ENCODE results near the gene DOHH.

Gene DOHH

GRCh38 chr19:3471954-3472655 lies 28.4 kb downstream of the DOHH start:
- Histone ChIP-seq H3K4me3 (ENCODE audit: low read depth, low read length) (no peak overlapping the region), H3K27me3 (ENCODE audit: control insufficient read depth, insufficient read depth, low read length) (peaks cover 13% of the 10 kb centered on the region), H3K4me1 (ENCODE audit: control insufficient read depth, insufficient read depth, low read length) (no peaks in the 10 kb centered on the region)

DNA sequence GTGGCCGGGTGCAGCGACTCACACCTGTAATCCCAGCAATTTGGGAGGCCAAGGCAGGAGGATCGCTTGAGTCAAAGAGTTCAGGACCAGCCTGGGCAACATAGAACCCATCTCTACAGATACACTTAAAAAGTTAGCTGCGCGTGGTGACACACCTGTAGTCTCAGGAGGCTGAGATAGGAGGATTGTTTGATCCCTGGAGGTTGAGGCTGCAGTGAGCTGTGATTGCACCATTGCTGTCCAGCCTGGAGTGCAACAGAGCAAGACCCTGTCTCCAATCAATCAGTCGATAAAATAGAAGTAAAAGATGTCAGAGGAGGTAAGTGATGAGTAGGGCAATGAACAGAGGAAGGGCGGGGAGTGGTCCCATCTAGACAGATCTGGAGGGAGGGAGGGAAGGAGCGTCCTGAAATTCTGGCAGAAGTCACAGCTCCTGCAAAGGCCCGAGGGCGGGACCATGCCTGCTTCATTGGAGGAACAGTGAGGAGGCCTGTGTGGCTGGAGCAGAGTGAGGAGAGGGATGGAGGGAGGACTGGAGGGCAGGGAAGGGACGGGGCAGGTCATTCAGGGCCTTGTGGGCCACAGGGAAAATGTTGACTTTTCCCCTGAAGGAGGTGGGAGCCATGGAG lies 29.9 kb downstream of the DOHH start:
- Histone ChIP-seq H3K9me3 (ENCODE audit: control insufficient read depth, insufficient read depth, low read length) (no peaks in the 10 kb centered on the region), H3K4me3 (ENCODE audit: low read depth, low read length) (no peak overlapping the region)

More at GRCh38 chr19:3471954-3472655, 28.4 kb downstream of the DOHH start:
- Histone ChIP-seq H3K36me3 (ENCODE audit: control insufficient read depth, insufficient read depth, low read length) (no peaks in the 10 kb centered on the region), H3K9ac (ENCODE audit: low read depth, low read length) (no peak overlapping the region), H3K9me3 (ENCODE audit: control insufficient read depth, insufficient read depth, low read length) (no peaks in the 10 kb centered on the region), H3K27ac (ENCODE audit: low read depth, low read length) (no peak overlapping the region)

DNA sequence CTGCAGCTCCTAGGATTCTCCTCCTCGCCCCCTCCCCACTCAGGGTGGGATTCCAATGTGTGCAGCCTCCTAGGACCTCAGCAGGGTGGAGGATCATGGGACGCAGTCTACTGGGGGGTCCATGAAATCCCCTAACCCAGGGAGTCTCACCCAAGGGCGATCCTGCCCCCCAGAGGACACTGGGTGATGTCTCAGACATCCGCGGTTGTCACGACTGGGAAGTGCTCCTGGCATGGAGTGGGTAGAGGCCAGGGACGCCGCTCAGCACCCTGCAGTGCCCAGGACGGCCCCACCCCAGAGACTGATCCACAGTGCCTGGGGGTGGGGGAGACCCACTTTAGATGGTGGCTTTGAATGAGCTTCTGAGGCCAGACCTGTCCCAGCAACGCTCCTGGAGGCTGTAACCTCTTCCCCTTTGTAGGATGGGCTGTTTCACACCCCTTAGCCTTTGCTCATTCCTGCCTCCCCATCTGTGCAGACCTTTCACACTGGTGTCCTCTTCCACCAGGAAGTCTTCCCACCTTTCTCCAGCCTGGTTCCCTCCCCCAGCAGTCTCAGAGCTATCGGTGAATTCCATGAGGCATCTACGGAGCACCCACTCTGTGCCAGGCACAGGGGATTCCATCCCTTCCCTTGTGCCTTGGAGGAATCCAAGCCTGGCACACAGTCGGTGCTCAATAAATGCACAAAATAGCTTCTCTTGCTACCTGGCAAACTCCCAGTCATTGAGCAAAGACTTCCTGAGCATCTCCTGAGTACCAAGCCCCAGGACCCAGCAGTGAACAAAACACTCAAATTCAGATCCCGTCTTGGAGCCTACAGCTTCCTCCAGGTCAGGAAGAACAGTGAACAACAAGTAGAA lies 30.6 kb downstream of the DOHH start:
- H3K4me1 ChIP-seq (ENCODE audit: control insufficient read depth, insufficient read depth, low read length), result 0 out of 2 replicates have a peak, but pooled peaks cover 2% of the 10 kb centered on the region
- no peaks in the 10 kb centered on the region for H3K36me3 ChIP-seq (ENCODE audit: control insufficient read depth, insufficient read depth, low read length)
- no peaks in the 10 kb centered on the region for H3K9me3 ChIP-seq (ENCODE audit: control insufficient read depth, insufficient read depth, low read length)
- H3K27me3 ChIP-seq (ENCODE audit: control insufficient read depth, insufficient read depth, low read length), result peaks cover 28% of the 10 kb centered on the region
- H3K27ac ChIP-seq (ENCODE audit: low read depth, low read length), result no peak overlapping the region
- no peak overlapping the region for H3K4me3 ChIP-seq (ENCODE audit: low read depth, low read length)
- no peak overlapping the region for H3K9ac ChIP-seq (ENCODE audit: low read depth, low read length)

More for the DNA sequence above, 29.9 kb downstream of the DOHH start:
- Histone ChIP-seq H3K9ac (ENCODE audit: low read depth, low read length) (no peak overlapping the region), H3K36me3 (ENCODE audit: control insufficient read depth, insufficient read depth, low read length) (no peaks in the 10 kb centered on the region), H3K27ac (ENCODE audit: low read depth, low read length) (no peak overlapping the region), H3K27me3 (ENCODE audit: control insufficient read depth, insufficient read depth, low read length) (peaks cover 21% of the 10 kb centered on the region), H3K4me1 (ENCODE audit: control insufficient read depth, insufficient read depth, low read length) (no peaks in the 10 kb centered on the region)

- no peak overlapping the region for H3K9ac ChIP-seq (ENCODE audit: low read depth, low read length)
- H3K27me3 ChIP-seq (ENCODE audit: control insufficient read depth, insufficient read depth, low read length), result peaks cover 44% of the 10 kb centered on the region
- H3K4me1 ChIP-seq (ENCODE audit: control insufficient read depth, insufficient read depth, low read length), result 0 out of 2 replicates have a peak, but pooled peaks cover 2% of the 10 kb centered on the region
- H3K4me3 ChIP-seq (ENCODE audit: low read depth, low read length), result no peak overlapping the region
- no peaks in the 10 kb centered on the region for H3K9me3 ChIP-seq (ENCODE audit: control insufficient read depth, insufficient read depth, low read length)
- H3K36me3 ChIP-seq (ENCODE audit: control insufficient read depth, insufficient read depth, low read length), result no peaks in the 10 kb centered on the region
- H3K27ac ChIP-seq (ENCODE audit: low read depth, low read length), result no peak overlapping the region
Measured at GRCh38 chr19:3468211-3468610, 32.3 kb downstream of the DOHH start.

DNA sequence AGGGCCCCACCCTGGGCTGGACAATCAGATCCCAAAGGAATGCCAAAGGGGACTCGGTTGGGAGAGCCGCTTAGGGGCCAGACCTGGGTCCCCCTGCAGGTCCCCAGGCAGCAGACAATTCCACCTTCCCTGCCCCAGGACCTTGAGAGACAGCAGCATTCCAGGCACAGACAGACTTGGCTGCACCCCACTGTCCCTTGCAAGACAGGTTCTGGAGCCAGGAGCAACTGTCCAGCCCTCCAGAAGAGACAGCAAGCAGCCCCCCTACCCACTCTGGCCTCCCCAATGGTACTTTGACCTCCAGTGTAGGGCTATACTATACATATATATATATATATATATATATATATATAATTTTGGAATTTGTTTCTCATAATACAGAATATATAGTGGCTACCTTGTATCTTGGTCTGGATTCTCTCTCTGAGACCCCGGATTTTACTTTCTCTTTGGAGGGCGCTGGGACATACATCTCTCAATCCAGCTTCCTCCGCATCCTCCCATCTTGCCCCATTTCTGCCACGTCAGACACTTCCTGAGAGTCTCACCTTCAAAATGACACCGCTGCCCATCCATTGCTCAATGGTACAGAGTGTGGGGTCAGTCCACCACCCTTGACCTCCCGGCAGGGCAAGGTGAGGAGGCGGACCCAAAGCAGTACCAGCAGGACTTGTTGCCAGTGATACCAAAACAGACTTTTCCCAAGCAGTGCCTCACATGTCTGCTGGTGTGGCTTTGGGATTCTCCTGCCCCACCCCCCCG lies 32.9 kb downstream of the DOHH start:
- no peak overlapping the region for H3K9ac ChIP-seq (ENCODE audit: low read depth, low read length)
- no peaks in the 10 kb centered on the region for H3K9me3 ChIP-seq (ENCODE audit: control insufficient read depth, insufficient read depth, low read length)
- no peak overlapping the region for H3K4me3 ChIP-seq (ENCODE audit: low read depth, low read length)
- 0 out of 2 replicates have a peak, but pooled peaks cover 2% of the 10 kb centered on the region for H3K4me1 ChIP-seq (ENCODE audit: control insufficient read depth, insufficient read depth, low read length)
- H3K27ac ChIP-seq (ENCODE audit: low read depth, low read length), result no peak overlapping the region
- peaks cover 50% of the 10 kb centered on the region for H3K27me3 ChIP-seq (ENCODE audit: control insufficient read depth, insufficient read depth, low read length)
- H3K36me3 ChIP-seq (ENCODE audit: control insufficient read depth, insufficient read depth, low read length), result no peaks in the 10 kb centered on the region

- Histone ChIP-seq H3K27ac (ENCODE audit: low read depth, low read length) (no peak overlapping the region), H3K9ac (ENCODE audit: low read depth, low read length) (no peak overlapping the region), H3K36me3 (ENCODE audit: control insufficient read depth, insufficient read depth, low read length) (no peaks in the 10 kb centered on the region), H3K4me1 (ENCODE audit: control insufficient read depth, insufficient read depth, low read length) (0 out of 2 replicates have a peak, but pooled peaks cover 2% of the 10 kb centered on the region), H3K4me3 (ENCODE audit: low read depth, low read length) (no peak overlapping the region), H3K27me3 (ENCODE audit: control insufficient read depth, insufficient read depth, low read length) (peaks cover 56% of the 10 kb centered on the region), H3K9me3 (ENCODE audit: control insufficient read depth, insufficient read depth, low read length) (no peaks in the 10 kb centered on the region)
Measured at GRCh38 chr19:3466635-3467034, 33.8 kb downstream of the DOHH start.

GRCh38 chr19:3465552-3465951 lies 34.9 kb downstream of the DOHH start:
- Histone ChIP-seq H3K27me3 (ENCODE audit: control insufficient read depth, insufficient read depth, low read length) (peaks cover 63% of the 10 kb centered on the region), H3K4me1 (ENCODE audit: control insufficient read depth, insufficient read depth, low read length) (0 out of 2 replicates have a peak, but pooled peaks cover 2% of the 10 kb centered on the region), H3K9me3 (ENCODE audit: control insufficient read depth, insufficient read depth, low read length) (no peaks in the 10 kb centered on the region), H3K36me3 (ENCODE audit: control insufficient read depth, insufficient read depth, low read length) (no peaks in the 10 kb centered on the region), H3K9ac (ENCODE audit: low read depth, low read length) (no peak overlapping the region), H3K27ac (ENCODE audit: low read depth, low read length) (no peak overlapping the region), H3K4me3 (ENCODE audit: low read depth, low read length) (no peak overlapping the region)

DNA sequence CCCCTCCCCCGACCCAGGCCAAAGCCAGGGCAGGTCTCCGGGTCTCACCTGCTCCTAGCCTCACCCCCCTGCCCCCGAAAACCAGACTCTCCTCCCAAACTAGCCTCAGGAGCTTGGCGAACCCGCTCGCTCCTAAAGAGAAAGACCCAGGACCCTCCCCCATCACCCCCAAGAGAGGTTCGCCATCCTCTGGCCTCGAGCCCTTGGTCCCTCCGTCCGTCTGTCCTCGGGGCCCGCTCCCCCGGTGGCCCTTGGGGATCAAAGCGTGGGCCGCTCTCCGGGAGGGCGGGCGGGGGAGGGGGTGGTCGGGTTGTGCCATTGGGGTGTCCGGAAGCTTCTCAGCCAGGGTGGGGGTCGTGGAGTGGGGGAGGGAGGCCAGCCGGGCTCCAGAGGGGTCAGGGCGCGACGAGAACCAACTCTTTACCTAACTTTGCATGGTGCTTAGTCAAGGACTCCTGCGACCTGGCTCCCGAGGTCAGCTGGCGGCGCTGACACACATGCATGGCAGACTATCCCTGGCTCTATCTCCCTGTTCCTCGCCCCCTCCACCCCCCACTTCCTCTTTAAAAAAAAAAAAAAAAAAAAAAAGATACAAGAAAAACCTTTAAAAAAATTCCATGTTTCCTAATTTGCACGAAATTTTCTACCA lies 35.8 kb downstream of the DOHH start:
- Histone ChIP-seq H3K4me1 (ENCODE audit: control insufficient read depth, insufficient read depth, low read length) (peaks cover 4% of the 10 kb centered on the region; the same call in 1 of the 2 replicates), H3K27me3 (ENCODE audit: control insufficient read depth, insufficient read depth, low read length) (peaks cover 66% of the 10 kb centered on the region), H3K9me3 (ENCODE audit: control insufficient read depth, insufficient read depth, low read length) (no peaks in the 10 kb centered on the region), H3K27ac (ENCODE audit: low read depth, low read length) (no peak overlapping the region), H3K9ac (ENCODE audit: low read depth, low read length) (no peak overlapping the region), H3K4me3 (ENCODE audit: low read depth, low read length) (no peak overlapping the region), H3K36me3 (ENCODE audit: control insufficient read depth, insufficient read depth, low read length) (no peaks in the 10 kb centered on the region)

DNA sequence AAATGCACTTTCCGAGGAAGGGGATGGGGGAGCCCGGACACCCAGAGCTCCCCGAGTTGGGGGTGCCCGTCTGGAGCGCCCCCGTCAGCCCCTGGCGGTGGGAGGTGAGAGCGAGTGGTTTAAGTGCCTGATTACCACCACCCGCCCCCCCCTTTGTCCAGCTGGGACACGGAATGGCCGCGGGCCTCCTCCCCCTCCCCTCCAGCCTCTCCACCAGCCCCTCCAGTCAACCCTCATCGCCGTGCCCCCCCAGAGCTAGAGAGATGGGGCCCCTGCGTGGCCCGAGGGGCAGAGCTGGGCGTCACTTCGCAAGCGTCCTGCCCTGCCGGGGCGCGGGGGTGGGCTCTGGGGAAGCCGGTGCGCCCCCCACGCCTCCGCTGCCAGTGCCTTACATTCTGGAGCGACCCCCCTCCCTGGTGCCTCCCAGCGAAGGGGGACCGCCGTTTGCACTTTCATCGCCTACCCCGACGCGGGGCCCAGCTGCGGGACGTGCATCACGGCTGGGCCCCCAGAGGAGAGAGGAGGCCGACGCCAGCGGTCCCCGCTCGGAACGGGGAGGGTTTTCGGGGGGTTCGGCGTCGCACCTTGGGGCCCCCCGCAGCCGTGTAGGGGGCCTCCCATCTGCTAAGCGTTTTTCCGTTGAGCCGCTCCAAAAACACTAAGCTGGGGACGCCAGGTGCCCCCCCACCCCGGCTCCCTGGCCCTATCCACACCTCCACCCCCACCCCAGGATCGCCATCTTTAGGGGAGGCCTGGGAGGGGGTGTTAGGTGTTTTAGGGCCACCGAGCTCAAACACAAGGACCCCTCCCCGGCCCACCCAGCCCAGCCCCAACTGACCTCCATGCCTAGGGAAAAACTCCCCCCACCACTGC lies 36.5 kb downstream of the DOHH start:
- Histone ChIP-seq H3K4me1 (ENCODE audit: control insufficient read depth, insufficient read depth, low read length) (peaks cover 7% of the 10 kb centered on the region; the same call in 1 of the 2 replicates), H3K9ac (ENCODE audit: low read depth, low read length) (no peak overlapping the region), H3K27ac (ENCODE audit: low read depth, low read length) (no peak overlapping the region), H3K4me3 (ENCODE audit: low read depth, low read length) (peak overlapping the region; percentile 48; the same call in 1 of the 2 replicates), H3K9me3 (ENCODE audit: control insufficient read depth, insufficient read depth, low read length) (no peaks in the 10 kb centered on the region), H3K27me3 (ENCODE audit: control insufficient read depth, insufficient read depth, low read length) (peaks cover 68% of the 10 kb centered on the region), H3K36me3 (ENCODE audit: control insufficient read depth, insufficient read depth, low read length) (no peaks in the 10 kb centered on the region)

Data from HUES48 (cell line).